OCI-LY3 (cell line): ENCODE measurements around the gene HPS5.
"Not testable (repeated sequence)": the region's sequence is repeated elsewhere in the genome, so short reads cannot be mapped to it uniquely, and the experiment has no call there.

ENCODE experiments used
- H2AFZ ChIP-seq: fragments of 200-600, 300-600 bp; shearing (Covaris generic); 2 replicates; pipeline ENCODE4 v1.6.0; 2014; ENCODE audit warnings: antibody characterized with exemption, low read depth, low read length
- H3K27ac ChIP-seq: fragments of 200-600, 300-600 bp; sonication (generic); 2 replicates; pipeline ENCODE4 v1.5.1; 2014; ENCODE audit warnings: mild to moderate bottlenecking, low read length, moderate library complexity, mixed read lengths
- H3K27me3 ChIP-seq: fragments of 200-600, 300-600 bp; sonication (generic); 2 replicates; pipeline ENCODE4 v1.6.1; 2014; ENCODE audit warnings: low read depth, low read length, mixed read lengths
- H3K36me3 ChIP-seq: fragments of 200-600, 300-600 bp; sonication (generic); replicated peaks from 2 replicates; pipeline ENCODE3; 2014; ENCODE audit warnings: low read depth, low read length, mixed read lengths
- H3K4me1 ChIP-seq: fragments of 300-600, 200-600 bp; sonication (generic); 2 replicates; pipeline ENCODE4 v1.6.1; 2014; ENCODE audit warnings: low read length, mixed read lengths
- H3K4me2 ChIP-seq: fragments of 200-600, 300-600 bp; sonication (generic); 2 replicates; pipeline ENCODE4 v1.6.1; 2014; ENCODE audit warnings: low read length, mixed read lengths
- H3K4me3 ChIP-seq: fragments of 300-600, 200-600 bp; sonication (generic); 2 replicates; pipeline ENCODE4 v1.5.1; 2014; ENCODE audit warnings: antibody characterized with exemption, mild to moderate bottlenecking, low read length, moderate library complexity
- H3K79me2 ChIP-seq: fragments of 300-600, 200-600 bp; shearing (Covaris generic); 2 replicates; pipeline ENCODE4 v1.6.1; 2014; ENCODE audit warnings: mild to moderate bottlenecking, low read length, mixed read lengths
- H3K9ac ChIP-seq: fragments of 300-600, 200-600 bp; shearing (Covaris generic); 2 replicates; pipeline ENCODE4 v1.6.0; 2014; ENCODE audit warnings: mild to moderate bottlenecking, low read length, moderate library complexity
- H3K9me3 ChIP-seq: fragments of 200-600, 300-600 bp; shearing (Covaris generic); 2 replicates; pipeline ENCODE4 v1.6.1; 2014; ENCODE audit warnings: low read length, mixed read lengths; ENCODE audit not compliant: insufficient read depth
- H4K20me1 ChIP-seq: fragments of 200-600, 300-600 bp; sonication (generic); 2 replicates; pipeline ENCODE4 v1.6.1; 2016; ENCODE audit warnings: low read length, mixed read lengths; ENCODE audit not compliant: insufficient read depth
- CTCF ChIP-seq: fragments of 200-600, 300-600 bp; sonication (generic); IDR thresholded peaks from 2 replicates; pipeline ENCODE4 v1.5.1; 2014; ENCODE audit warnings: antibody characterized with exemption, low read length, low read depth
- EZH2phosphoT487 ChIP-seq: fragments of 200-600 bp; shearing (Covaris generic); IDR thresholded peaks from 2 replicates; pipeline ENCODE4 v1.6.1; 2018; ENCODE audit warnings: antibody characterized with exemption, mixed run types, low read depth

Gene HPS5

GRCh38 chr11:18264035-18264434 is 57.9 kb downstream of the HPS5 start:
- Histone ChIP-seq H3K9me3 (no peaks in the 10 kb centered on the region), H3K4me3 (peak overlapping the region; percentile 24; the same call in 1 of the 2 replicates), H3K79me2 (no peaks in the 10 kb centered on the region), H3K36me3 (no peaks in the 10 kb centered on the region), H4K20me1 (peaks cover 4% of the 10 kb centered on the region; the same call in 1 of the 2 replicates), H3K27ac (no peak overlapping the region), H2AFZ (no peak overlapping the region), H3K4me1 (peaks cover 32% of the 10 kb centered on the region), H3K27me3 (peaks cover 31% of the 10 kb centered on the region), H3K9ac (no peak overlapping the region), H3K4me2 (peak overlapping the region; percentile 61)
- TF ChIP-seq CTCF (no peak), EZH2phosphoT487 (no peak)

- not testable (repeated sequence) for H3K9ac ChIP-seq, H3K9me3 ChIP-seq, H4K20me1 ChIP-seq, H2AFZ ChIP-seq, H3K79me2 ChIP-seq, H3K36me3 ChIP-seq, H3K27ac ChIP-seq, H3K4me2 ChIP-seq, H3K4me3 ChIP-seq
- H3K4me1 ChIP-seq = peaks cover 21% of the 10 kb centered on the region
- H3K27me3 ChIP-seq = peaks cover 35% of the 10 kb centered on the region
These were observed 59.1 kb downstream of the HPS5 start for GRCh38 chr11:18262681-18263350.

GRCh38 chr11:18261721-18262120 is 60.2 kb downstream of the HPS5 start:
- no peak overlapping the region for H3K9ac ChIP-seq

GRCh38 chr11:18259259-18259658 is 62.7 kb downstream of the HPS5 start:
- no peak for TF ChIP-seq CTCF
- no peak for TF ChIP-seq EZH2phosphoT487
- no peaks in the 10 kb centered on the region for H3K36me3 ChIP-seq
- no peak overlapping the region for H3K4me2 ChIP-seq
- no peaks in the 10 kb centered on the region for H3K9me3 ChIP-seq
- H3K4me3 ChIP-seq = no peak overlapping the region
- peaks cover 4% of the 10 kb centered on the region; the same call in 1 of the 2 replicates for H4K20me1 ChIP-seq
- H3K79me2 ChIP-seq = no peaks in the 10 kb centered on the region
- no peak overlapping the region for H3K27ac ChIP-seq
- peaks cover 41% of the 10 kb centered on the region for H3K27me3 ChIP-seq
- peaks cover 11% of the 10 kb centered on the region for H3K4me1 ChIP-seq
- no peak overlapping the region for H2AFZ ChIP-seq
- no peak overlapping the region for H3K9ac ChIP-seq

More at GRCh38 chr11:18261721-18262120, 60.2 kb downstream of the HPS5 start:
- Histone ChIP-seq H3K79me2 (no peaks in the 10 kb centered on the region), H3K27ac (no peak overlapping the region), H3K4me3 (no peak overlapping the region), H3K36me3 (no peaks in the 10 kb centered on the region), H3K9me3 (no peaks in the 10 kb centered on the region), H3K27me3 (peaks cover 44% of the 10 kb centered on the region), H3K4me1 (peaks cover 19% of the 10 kb centered on the region), H4K20me1 (peaks cover 4% of the 10 kb centered on the region; the same call in 1 of the 2 replicates), H2AFZ (no peak overlapping the region), H3K4me2 (no peak overlapping the region)
- TF ChIP-seq CTCF (no peak), EZH2phosphoT487 (no peak)
